ENCODE results near the gene ACBD6. TPM values are rescaled to one million over a fixed set of nuclear protein-coding genes. Genes with fewer than 3 reads are reported as not detected.

ACBD6 gene
- total RNA-seq, 6 experiments from 2014 or later, result 21.1 to 29.5 (median 27.0) TPM

DNA sequence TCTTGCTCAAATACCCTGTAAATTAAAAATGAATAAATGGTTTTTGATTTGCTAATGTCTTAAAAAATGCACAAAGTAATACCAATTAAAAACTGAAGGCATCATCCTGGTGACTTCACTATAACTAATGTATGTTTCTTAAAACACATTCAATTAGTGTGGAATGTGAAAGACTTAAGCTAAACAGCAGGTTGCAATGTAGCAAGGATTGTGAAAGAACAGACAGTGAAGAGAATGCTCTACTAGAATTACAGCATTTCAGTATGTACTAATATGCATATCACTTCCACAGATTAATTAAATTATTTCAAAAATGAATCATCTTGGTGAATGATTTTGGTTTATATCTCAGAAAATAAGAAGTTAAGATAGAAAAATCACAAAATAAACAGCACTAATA lies 216.0 kb downstream of the ACBD6 start:
- Mint-ChIP-seq H3K4me3 (no peak overlapping the region), H3K27ac (no peak overlapping the region), H3K36me3 (ENCODE audit: low read depth) (no peaks in the 10 kb centered on the region; the same call in 1 of the 2 replicates), H3K4me1 (ENCODE audit: low read depth) (peaks cover under 1% of the 10 kb centered on the region; the same call in 1 of the 2 replicates), H3K9me3 (no peaks in the 10 kb centered on the region), H3K27me3 (ENCODE audit: insufficient read depth) (peaks cover 2% of the 10 kb centered on the region; the same call in 1 of the 2 replicates)
- DNase-seq, result no peak
- TF ChIP-seq, protein P1, sequence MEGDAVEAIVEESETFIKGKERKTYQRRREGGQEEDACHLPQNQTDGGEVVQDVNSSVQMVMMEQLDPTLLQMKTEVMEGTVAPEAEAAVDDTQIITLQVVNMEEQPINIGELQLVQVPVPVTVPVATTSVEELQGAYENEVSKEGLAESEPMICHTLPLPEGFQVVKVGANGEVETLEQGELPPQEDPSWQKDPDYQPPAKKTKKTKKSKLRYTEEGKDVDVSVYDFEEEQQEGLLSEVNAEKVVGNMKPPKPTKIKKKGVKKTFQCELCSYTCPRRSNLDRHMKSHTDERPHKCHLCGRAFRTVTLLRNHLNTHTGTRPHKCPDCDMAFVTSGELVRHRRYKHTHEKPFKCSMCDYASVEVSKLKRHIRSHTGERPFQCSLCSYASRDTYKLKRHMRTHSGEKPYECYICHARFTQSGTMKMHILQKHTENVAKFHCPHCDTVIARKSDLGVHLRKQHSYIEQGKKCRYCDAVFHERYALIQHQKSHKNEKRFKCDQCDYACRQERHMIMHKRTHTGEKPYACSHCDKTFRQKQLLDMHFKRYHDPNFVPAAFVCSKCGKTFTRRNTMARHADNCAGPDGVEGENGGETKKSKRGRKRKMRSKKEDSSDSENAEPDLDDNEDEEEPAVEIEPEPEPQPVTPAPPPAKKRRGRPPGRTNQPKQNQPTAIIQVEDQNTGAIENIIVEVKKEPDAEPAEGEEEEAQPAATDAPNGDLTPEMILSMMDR (IDR thresholded peaks at IDR 0.05), result no peak

DNA sequence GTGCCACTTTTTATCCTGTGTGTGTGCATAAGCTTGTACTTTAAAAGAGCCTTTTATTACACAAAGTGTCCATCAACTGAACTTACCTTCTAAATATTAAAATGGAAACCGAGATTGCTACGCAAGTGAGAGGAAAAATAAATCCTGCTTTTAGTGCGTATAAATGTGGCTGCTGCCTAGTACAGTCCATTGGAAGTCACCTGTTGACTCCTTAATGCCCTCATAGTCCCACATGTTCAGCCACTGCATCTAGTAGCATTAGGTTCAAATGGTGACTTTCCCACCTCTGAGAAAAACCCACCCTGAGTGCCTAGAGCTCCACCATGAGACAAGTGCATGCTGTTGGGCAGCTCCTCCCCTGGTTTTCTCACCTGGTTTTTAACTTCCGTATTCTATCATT lies 219.3 kb downstream of the ACBD6 start:
- no peaks in the 10 kb centered on the region for H3K9me3 Mint-ChIP-seq
- no peak overlapping the region for H3K27ac Mint-ChIP-seq

DNA sequence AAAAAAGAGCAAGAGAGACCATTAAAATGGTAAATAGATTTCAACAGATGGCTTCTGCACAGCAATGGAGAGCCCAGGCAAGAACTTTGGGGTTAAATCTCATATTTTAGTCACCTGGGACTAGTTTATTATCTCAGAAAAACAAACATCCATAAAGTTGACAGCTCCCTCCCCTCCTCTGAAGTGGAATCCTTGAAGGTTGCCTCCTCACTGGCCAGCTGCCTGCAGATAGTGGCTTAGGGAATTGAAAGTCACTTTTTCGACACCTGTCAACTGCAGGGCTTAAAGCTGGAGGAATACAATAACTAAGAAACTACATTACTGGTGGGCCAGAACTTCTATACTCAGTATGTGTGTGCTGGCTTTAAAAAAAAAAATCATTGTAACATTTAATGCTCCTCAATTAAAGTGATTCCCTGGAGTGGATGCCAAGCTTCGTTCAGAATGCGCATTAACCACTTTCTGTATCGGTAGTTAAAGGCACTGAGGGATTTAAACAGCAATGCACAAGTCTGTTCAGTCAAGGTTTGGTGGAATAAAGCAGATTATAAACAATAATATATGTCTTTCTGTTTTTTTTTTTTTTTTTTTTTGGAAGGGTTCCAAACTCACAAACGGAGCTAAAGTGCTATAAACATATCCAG lies 219.9 kb downstream of the ACBD6 start:
- Mint-ChIP-seq H3K27ac (no peak overlapping the region), H3K36me3 (ENCODE audit: low read depth) (peaks cover 4% of the 10 kb centered on the region), H3K9me3 (no peaks in the 10 kb centered on the region), H3K27me3 (ENCODE audit: insufficient read depth) (peaks cover 2% of the 10 kb centered on the region; the same call in 1 of the 2 replicates), H3K4me1 (ENCODE audit: low read depth) (no peaks in the 10 kb centered on the region), H3K4me3 (no peak overlapping the region)
- TF ChIP-seq, protein P1 (IDR thresholded peaks at IDR 0.05), result no peak
- no peak for DNase-seq

More for the DNA sequence above, 219.3 kb downstream of the ACBD6 start:
- Mint-ChIP-seq H3K4me1 (ENCODE audit: low read depth) (no peaks in the 10 kb centered on the region), H3K4me3 (no peak overlapping the region), H3K36me3 (ENCODE audit: low read depth) (no peaks in the 10 kb centered on the region; the same call in none of the 2 replicates), H3K27me3 (ENCODE audit: insufficient read depth) (peaks cover 2% of the 10 kb centered on the region; the same call in 1 of the 2 replicates)
- TF ChIP-seq, protein P1 (IDR thresholded peaks at IDR 0.05), result no peak
- DNase-seq, result no peak

DNA sequence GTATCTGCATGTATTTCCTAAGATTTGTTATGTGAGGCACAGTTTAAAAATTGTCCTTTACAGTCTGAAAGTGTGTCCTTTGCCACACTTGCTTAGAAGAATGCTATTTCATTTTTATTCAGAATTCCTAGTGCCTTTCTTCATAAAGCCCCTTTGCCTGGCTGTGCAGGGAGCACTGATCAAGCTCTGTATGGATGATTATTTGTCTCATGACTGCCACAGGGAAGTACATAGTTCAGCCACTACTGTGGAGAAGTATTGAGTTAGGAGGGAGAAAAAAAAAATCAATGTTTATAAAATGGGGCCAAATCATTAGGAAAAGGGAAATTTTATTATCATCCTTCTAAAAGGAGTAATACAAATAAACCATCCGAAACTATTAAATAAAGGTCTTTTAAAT lies 220.9 kb downstream of the ACBD6 start:
- peaks cover 4% of the 10 kb centered on the region for H3K36me3 Mint-ChIP-seq (ENCODE audit: low read depth)
- H3K9me3 Mint-ChIP-seq, result no peaks in the 10 kb centered on the region

DNA sequence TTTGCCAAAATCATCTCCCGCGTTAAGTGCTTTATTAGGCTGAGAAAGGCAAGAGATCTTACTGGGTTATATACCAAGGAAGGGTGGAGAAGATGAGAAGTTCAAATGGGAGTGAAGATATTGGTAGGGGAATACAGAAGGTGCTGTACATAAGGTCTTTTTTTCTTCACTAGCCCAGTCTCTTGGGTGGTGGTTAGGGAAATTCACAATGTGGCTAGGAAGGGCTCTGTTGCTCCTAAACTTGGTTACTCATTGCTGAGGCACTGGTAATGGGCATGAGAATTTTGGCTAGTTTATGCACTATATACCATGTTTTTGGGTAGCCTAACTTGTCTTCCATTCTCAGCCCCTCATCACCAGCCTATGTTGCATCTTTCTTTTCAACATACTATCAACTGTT lies 221.8 kb downstream of the ACBD6 start:
- Mint-ChIP-seq H3K4me1 (ENCODE audit: low read depth) (no peaks in the 10 kb centered on the region), H3K27ac (no peak overlapping the region), H3K27me3 (ENCODE audit: insufficient read depth) (peaks cover 2% of the 10 kb centered on the region; the same call in 1 of the 2 replicates), H3K4me3 (no peak overlapping the region), H3K36me3 (ENCODE audit: low read depth) (peaks cover 4% of the 10 kb centered on the region), H3K9me3 (no peaks in the 10 kb centered on the region)
- DNase-seq, result no peak
- TF ChIP-seq, protein P1 (IDR thresholded peaks at IDR 0.05), result no peak

More for the DNA sequence above, 220.9 kb downstream of the ACBD6 start:
- Mint-ChIP-seq H3K27ac (no peak overlapping the region), H3K4me1 (ENCODE audit: low read depth) (no peaks in the 10 kb centered on the region), H3K4me3 (no peak overlapping the region), H3K27me3 (ENCODE audit: insufficient read depth) (peaks cover 2% of the 10 kb centered on the region; the same call in 1 of the 2 replicates)
- TF ChIP-seq, protein P1 (IDR thresholded peaks at IDR 0.05), result no peak
- DNase-seq, result no peak
